Smooth muscle cell (in vitro differentiated cells): ENCODE measurements around the gene SHISAL1. TPM values are rescaled to one million over a fixed set of nuclear protein-coding genes. Genes with fewer than 3 reads are reported as not detected.

Experiments
- DNase-seq: peaks from one replicate; lab custom pipeline; 2025; ENCODE audit not compliant: unreplicated experiment; lab: John Stamatoyannopoulos, UW
- H2AFZ ChIP-seq: fragments of 200-600 bp; sonication (generic); 2 replicates; pipeline ENCODE4 v1.6.0; 2016; ENCODE audit warnings: antibody characterized with exemption, low read depth, mild to moderate bottlenecking
- H3F3A ChIP-seq: fragments of 200-600 bp; sonication (generic); 2 replicates; pipeline ENCODE4 v1.6.0; 2017; ENCODE audit warnings: antibody characterized with exemption, low read depth
- H3K27ac ChIP-seq: fragments of 200-600 bp; sonication (generic); 2 replicates; pipeline ENCODE4 v1.5.1; 2016; ENCODE audit warnings: low read depth, mild to moderate bottlenecking
- H3K27me3 ChIP-seq: fragments of 200-600 bp; sonication (generic); 2 replicates; pipeline ENCODE4 v1.6.1; 2016; ENCODE audit warnings: low read depth, mild to moderate bottlenecking
- H3K36me3 ChIP-seq: fragments of 200-600 bp; sonication (generic); 2 replicates; pipeline ENCODE4 v1.5.1; 2016; ENCODE audit warnings: low read depth
- H3K4me1 ChIP-seq: fragments of 200-600 bp; sonication (generic); 2 replicates; pipeline ENCODE4 v1.5.1; 2016; ENCODE audit warnings: low read depth
- H3K4me2 ChIP-seq: fragments of 200-600 bp; sonication (generic); 2 replicates; pipeline ENCODE4 v1.6.0; 2016; ENCODE audit warnings: mild to moderate bottlenecking
- H3K4me3 ChIP-seq: fragments of 200-600 bp; sonication (generic); 2 replicates; pipeline ENCODE4 v1.5.1; 2016; ENCODE audit warnings: mild to moderate bottlenecking
- H3K79me2 ChIP-seq: fragments of 200-600 bp; sonication (generic); 2 replicates; pipeline ENCODE4 v1.6.0; 2016; ENCODE audit warnings: low read depth, mild to moderate bottlenecking
- H3K9ac ChIP-seq: fragments of 200-600 bp; sonication (generic); 2 replicates; pipeline ENCODE4 v1.6.0; 2016; ENCODE audit warnings: low read depth
- H3K9me3 ChIP-seq: fragments of 200-600 bp; sonication (generic); replicated peaks from 2 replicates; pipeline ENCODE4 v1.5.1; 2016; ENCODE audit warnings: low read depth
- H4K20me1 ChIP-seq: fragments of 200-600 bp; sonication (generic); 2 replicates; pipeline ENCODE4 v1.6.0; 2016; ENCODE audit warnings: low read depth
- WGBS: methylation state at CpG from one replicate; pipeline ENCODE4 v1.1.7; 2016; ENCODE audit warnings: low lambda C conversion rate; 5-methylcytosine and 5-hydroxymethylcytosine counted together
- polyA plus RNA-seq: library from polyadenylated mRNA; unstranded; fragments of >200 nt; fragmentation: Nextera tagmentation; extraction: Ambion mirVana; gene quantifications from 2 replicates; pipeline ENCODE4 v1.2.1, GENCODE V29; 2016
- total RNA-seq: library from RNA; depleted of rRNA; stranded (reverse); fragments of >200 nt; gene quantifications from 2 replicates; pipeline ENCODE4 v1.2.3, GENCODE V29; 2014
- TF ChIP-seq, protein P1 (sequence below): fragments of 200-600 bp; sonication (generic); IDR thresholded peaks from 2 replicates; pipeline ENCODE4 v1.5.1; 2017; ENCODE audit warnings: borderline replicate concordance, mild to moderate bottlenecking, antibody characterized with exemption; ENCODE audit not compliant: insufficient read depth, poor library complexity, severe bottlenecking

SHISAL1 gene
- total and polyA plus RNA-seq, 2 experiments from 2014 or later: 0.78 to 1.9 TPM

DNA sequence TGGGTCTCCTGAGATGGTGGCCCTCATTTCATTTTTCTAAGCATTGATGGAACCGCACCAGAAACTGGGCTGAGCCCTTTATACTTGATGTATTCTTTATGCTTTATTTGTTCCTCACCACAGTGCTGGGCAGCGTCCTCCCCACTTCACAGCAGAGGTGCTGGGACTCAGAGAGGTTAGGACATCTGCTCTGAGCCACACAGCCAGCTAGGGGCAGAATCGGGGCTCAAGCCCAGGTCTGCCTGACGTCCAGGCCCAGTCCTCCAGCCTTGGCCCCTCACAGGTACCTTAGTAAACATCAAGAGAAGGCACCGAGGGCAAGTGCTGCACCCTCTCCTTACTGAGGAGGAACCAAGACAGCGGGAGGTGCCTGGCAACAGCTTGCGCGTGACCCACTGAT is 20.2 kb upstream of the SHISAL1 start:
- no peak overlapping the region for H2AFZ ChIP-seq
- DNase-seq: no peak
- no peaks in the 10 kb centered on the region for H3K9me3 ChIP-seq
- H3K27me3 ChIP-seq: peaks cover 50% of the 10 kb centered on the region
- H3K4me3 ChIP-seq: no peak overlapping the region
- H3K4me2 ChIP-seq: no peak overlapping the region
- H3F3A ChIP-seq: no peaks in the 10 kb centered on the region
- no peaks in the 10 kb centered on the region for H4K20me1 ChIP-seq
- TF ChIP-seq, protein P1, sequence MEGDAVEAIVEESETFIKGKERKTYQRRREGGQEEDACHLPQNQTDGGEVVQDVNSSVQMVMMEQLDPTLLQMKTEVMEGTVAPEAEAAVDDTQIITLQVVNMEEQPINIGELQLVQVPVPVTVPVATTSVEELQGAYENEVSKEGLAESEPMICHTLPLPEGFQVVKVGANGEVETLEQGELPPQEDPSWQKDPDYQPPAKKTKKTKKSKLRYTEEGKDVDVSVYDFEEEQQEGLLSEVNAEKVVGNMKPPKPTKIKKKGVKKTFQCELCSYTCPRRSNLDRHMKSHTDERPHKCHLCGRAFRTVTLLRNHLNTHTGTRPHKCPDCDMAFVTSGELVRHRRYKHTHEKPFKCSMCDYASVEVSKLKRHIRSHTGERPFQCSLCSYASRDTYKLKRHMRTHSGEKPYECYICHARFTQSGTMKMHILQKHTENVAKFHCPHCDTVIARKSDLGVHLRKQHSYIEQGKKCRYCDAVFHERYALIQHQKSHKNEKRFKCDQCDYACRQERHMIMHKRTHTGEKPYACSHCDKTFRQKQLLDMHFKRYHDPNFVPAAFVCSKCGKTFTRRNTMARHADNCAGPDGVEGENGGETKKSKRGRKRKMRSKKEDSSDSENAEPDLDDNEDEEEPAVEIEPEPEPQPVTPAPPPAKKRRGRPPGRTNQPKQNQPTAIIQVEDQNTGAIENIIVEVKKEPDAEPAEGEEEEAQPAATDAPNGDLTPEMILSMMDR: no peak
- 95% methylated on average over 8 of the region's 8 CpGs for WGBS
- H3K9ac ChIP-seq: no peak overlapping the region
- H3K27ac ChIP-seq: no peak overlapping the region
- no peaks in the 10 kb centered on the region for H3K79me2 ChIP-seq
- peaks cover 10% of the 10 kb centered on the region for H3K4me1 ChIP-seq
- no peaks in the 10 kb centered on the region for H3K36me3 ChIP-seq

DNA sequence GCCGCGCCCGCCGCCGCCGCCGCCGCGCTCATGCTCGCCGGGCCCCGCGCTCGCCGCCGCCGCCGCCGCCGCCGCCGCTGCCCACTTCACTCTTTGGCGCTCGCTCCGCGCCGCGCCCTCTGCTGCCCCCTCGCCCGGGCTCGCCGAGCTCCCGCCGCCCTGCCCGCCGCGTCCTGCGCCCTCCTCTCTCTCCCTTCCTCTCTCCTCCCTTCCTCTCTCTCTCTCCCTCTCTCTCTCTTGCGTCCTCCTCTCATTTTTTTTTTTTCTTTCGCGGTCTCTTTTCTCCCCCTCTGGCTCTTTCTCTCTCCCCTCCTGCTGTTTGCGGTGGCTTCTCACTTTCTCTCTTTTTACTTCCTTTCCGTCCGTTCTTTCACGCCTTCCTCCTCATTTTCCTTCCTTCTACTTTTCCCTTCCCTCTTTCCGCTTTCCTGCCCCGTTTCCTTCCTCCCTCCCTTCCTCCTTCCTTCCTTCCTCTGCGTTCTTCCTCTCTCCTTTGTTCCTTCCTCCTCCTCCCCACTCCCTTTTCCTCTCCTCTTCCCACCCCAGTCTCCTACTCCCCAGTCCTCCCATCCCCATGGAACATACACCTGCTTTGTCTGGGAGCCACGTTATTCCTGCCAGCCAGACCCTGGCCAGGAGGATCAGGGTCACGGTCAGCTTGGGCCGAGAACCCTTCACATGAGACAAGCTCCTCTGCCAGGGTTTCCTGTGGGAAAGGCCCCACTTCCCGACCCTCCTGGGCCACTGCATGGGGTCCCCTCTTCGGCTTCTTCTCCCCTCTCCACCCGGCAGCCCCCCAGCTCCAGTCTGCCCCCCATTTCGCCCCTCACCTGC is 19.3 kb upstream of the SHISAL1 start:
- no peaks in the 10 kb centered on the region for H3F3A ChIP-seq
- no peak overlapping the region for H3K9ac ChIP-seq
- peaks cover 50% of the 10 kb centered on the region for H3K27me3 ChIP-seq
- peak overlapping the region; percentile 45 for H3K4me3 ChIP-seq
- H4K20me1 ChIP-seq: no peaks in the 10 kb centered on the region
- no peaks in the 10 kb centered on the region for H3K36me3 ChIP-seq
- WGBS: 42% methylated on average over 16 of the region's 55 CpGs
- no peaks in the 10 kb centered on the region for H3K79me2 ChIP-seq
- H3K4me2 ChIP-seq: peak overlapping the region; percentile 81
- DNase-seq: no peak
- H3K9me3 ChIP-seq: no peaks in the 10 kb centered on the region
- H3K4me1 ChIP-seq: peaks cover 6% of the 10 kb centered on the region
- H2AFZ ChIP-seq: no peak overlapping the region
- TF ChIP-seq, protein P1: peak; percentile 21
- H3K27ac ChIP-seq: no peak overlapping the region

DNA sequence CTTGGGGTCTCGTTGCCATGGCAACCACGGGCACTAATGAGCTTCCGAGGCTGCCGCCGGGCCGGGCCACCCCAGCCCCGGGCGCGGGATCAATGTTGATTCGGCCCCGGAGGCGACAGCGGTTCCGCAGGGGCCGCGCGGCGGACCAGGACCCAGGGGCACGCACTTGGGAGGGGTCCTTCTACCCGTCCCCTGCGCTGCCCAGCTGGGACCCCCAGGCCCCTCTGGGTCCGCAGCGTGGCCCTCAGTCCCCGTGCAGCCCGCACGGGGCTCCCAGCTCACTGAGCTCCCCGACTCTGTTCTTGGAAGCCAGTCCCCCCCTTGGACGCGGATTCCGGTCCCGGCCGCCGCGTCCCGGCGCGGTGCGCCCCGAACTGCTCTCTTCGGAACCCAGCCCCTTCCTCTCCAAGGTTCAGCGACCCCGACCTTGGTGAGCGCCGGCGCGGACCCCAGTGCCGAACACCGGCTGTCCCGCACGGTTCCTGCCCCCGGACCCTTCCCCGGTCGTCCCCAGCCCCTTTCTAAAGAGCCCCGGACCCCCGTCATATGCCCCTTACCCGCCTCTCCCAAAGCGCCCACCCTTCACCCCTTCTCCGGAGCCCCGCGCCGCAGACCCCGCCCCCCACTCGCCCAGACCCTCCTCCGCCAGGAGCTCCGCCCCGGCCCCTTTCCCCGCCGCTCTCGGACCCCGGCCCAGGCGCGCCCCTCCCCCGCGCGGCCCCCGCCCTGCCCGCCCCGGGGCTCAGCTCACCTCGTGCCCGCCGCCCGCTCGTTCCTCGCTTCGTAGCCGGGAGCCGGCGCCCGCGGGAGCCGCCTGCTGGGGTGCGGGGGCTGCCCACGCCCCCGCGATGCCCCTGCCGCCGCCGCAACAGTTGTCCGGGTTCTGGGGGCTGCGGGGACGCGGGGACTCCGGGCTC is 18.3 kb upstream of the SHISAL1 start:
- Histone ChIP-seq H3K36me3 (no peaks in the 10 kb centered on the region), H3K27ac (no peak overlapping the region), H3K79me2 (no peaks in the 10 kb centered on the region), H3K9me3 (no peaks in the 10 kb centered on the region), H3K4me1 (peaks cover 9% of the 10 kb centered on the region), H3K27me3 (peaks cover 50% of the 10 kb centered on the region), H3K9ac (no peak overlapping the region), H4K20me1 (no peaks in the 10 kb centered on the region), H3F3A (no peaks in the 10 kb centered on the region), H3K4me2 (peak overlapping the region; percentile 85), H3K4me3 (peak overlapping the region; percentile 45), H2AFZ (no peak overlapping the region)
- TF ChIP-seq, protein P1: no peak
- DNase-seq: no peak
- whole genome bisulfite sequencing: 2% methylated on average over 55 of the region's 103 CpGs
